GM19043 (cell line): ENCODE measurements around the gene DZIP1.

Experiments
- ATAC-seq: cut with Tn5 transposase; IDR thresholded peaks from one replicate; pipeline ENCODE4 v1.9.1; 2021; ENCODE audit warnings: low read depth; ENCODE audit not compliant: unreplicated experiment

DZIP1 gene

DNA sequence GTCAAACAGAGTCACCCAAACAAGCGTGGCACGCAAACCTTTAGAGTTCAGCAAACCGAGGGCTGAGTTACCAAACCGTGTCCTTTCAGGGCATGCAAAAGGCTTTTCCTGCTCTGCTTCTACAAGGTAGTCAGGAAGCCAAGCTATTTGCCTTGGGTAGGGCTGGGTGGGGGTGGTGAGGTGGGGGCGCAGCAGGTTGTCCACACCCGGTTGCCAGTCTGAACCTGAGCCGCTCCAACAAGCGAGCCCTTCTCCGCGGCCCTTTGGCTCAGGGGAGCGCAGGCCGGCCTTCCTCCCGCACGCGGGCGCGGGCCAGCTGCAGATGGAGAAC, 92.3 kb downstream of the DZIP1 start:
- no peak for ATAC-seq

DNA sequence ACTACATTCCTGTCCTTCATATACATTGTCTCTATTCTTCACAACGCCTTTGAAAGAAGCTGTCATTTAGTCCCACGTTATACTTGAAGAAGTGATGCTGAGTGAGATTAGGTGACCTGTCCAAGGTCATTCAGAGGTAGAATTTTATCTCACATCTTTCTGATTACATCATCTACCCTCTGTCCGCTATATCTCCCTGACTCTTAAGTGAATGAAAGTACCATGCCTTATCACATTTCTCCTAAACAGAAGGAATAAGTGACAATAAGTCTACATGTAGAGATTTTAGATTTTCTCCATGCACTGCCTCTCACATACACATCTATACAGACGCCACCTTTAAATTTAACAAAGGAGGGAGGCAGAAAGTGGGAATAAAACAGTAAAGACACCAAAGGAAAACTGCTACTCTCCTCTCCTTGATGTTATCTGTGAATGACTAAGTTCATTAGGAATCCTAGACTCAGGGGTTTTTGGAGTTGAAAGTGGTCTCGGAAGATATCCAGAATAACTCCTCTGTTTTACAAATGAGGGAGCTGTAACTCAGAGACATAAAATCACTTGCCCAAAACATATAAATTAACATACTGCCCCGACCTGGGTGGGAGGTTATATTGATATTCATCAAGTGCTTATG, 96.9 kb downstream of the DZIP1 start:
- ATAC-seq: no peak

DNA sequence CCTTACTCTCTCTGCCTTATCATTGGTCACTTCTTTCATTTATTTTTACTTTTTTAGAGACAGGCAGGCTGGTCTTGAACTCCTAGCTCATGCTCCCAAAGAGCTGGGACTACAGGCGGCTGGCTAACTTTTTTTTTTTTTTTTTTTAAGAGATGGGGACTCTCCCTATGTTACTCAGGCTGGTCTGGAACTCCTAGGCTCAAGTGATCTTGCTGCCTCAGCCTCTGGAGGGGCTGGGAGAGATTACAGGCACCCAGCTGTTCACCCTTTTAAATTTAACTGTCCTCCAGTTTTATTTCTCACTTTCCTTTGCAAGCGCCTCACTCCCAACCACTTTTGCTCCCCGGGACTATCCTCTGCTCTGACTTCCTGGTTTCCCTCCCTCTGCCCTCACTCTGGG, 97.6 kb downstream of the DZIP1 start:
- ATAC-seq: no peak

DNA sequence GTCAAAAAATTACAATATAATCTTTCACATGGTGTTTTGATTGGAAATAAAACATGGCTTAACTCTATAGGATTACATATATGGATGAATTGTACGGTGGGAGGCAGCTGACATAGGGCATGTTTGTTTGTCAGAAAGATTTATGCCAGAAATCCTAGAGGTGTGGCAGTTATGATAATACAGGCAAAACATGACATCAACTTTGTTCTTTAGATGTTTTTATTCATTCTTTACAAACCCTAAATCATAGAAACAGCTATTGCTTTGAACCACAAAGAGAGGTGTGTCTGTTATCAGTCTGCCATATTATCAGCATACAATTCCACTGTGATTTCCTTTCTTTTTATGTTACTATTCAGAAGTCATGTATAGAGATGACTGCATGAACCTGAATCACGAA, 100.2 kb downstream of the DZIP1 start:
- ATAC-seq: no peak

DNA sequence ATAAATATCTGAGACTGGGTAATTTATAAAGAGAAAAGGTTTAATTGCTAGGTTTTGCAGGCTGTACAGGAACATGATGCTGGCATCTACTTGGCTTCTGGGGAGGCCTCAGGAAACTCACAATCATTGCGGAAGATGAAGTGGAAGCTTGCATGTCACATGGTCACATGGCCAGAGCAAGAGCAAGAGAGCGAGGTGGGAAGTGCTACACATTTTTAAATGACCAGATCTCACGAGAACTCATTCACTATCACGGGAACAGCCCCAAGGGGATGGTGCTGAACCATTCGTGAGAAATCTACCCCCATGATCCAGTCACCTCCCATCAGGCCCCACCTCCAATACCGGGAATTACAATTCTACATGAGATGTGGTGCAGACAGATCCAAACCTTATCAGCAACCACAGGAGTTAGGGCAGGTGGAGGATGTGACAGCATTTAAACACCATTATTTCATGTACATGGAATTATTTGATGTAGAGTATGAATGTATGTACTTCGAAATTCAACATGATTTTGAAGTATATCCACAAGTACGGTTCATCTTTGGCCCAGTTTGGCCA, 102.5 kb downstream of the DZIP1 start:
- no peak for ATAC-seq

DNA sequence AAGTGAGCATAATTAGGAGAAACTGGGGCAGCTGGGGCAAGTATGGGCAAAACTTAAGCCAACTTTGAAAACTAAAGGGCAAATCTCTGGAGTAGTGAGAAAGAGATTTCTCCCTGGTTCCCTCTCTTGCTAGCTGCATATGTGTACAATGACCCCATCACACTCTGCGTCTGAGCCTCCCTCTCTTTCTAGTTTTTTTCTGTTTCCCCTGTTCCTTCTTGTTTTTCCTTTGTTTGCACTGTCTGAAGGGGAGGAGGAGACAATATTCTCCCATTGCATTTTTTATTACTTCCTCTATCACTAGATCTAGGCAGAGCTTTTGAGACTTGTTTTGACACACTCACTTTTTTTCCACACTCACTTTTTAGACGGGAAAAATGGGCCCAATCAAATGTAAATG, 103.2 kb downstream of the DZIP1 start:
- no peak for ATAC-seq

DNA sequence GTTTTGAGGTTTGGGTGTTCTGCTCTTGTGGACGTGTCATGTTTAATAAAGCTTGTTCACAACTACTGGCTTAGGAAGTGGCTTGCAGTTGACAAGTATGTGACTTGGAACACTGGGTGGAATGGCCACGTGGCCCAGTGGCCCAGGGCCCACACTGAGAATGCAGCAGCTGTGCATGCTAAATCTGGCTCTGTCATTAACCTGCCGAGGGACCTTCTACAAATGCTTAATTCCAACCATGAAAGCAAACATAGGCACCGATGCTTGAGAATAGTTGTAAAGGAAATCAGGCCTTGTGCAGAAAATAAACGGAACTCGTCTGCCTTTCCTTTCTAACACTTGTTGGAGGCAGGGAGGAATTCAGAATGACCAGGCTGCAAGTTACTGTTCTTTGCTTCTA, 103.6 kb downstream of the DZIP1 start:
- no peak for ATAC-seq

DNA sequence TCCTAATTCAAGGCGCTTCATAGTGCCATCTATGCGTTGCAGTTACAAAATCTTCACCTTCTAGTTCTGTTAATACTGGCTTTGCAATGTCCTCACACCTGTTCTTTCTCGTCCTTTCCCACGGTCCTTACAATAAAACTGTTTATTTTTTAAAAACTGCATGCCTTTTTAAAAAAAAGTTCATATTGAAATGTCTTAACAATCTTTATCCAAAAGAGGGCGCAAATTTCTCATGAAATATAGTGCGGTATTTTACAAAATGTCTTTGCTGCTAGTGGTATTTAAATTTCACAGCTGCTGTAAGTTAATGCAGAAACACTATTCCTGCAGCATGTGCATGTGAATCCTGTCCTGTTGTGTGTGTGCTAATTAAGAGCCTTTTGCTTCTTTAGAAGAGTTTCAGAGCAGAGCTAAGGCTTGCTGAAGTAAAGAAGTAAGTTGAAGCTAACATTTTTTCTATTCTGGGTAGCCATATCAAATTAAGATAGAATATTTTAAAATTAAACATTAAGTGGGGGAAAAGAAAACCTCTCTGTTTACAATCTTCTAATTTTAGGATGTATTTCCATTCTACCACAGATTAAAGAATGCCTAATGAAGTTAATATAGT, 107.8 kb downstream of the DZIP1 start:
- no peak for ATAC-seq

DNA sequence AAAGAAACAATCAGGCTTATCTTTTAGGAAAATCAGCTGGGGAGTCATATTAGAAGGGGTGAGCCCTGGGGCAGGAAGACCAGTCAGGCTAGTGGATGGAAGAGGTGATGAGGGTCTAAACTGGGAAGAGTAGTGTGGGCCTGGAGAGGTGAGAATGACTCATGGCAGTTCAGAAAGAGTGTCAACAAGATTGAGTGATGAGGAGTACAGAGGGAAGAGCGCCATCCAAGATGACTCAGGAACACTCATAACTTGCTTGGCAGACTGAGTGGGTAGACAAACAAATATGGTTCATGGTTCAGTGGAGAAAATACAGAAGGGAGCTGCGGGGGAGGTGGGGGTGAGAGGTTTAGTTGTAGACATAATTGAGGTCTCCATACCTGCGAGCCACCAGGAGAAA, 109.3 kb downstream of the DZIP1 start:
- no peak for ATAC-seq

DNA sequence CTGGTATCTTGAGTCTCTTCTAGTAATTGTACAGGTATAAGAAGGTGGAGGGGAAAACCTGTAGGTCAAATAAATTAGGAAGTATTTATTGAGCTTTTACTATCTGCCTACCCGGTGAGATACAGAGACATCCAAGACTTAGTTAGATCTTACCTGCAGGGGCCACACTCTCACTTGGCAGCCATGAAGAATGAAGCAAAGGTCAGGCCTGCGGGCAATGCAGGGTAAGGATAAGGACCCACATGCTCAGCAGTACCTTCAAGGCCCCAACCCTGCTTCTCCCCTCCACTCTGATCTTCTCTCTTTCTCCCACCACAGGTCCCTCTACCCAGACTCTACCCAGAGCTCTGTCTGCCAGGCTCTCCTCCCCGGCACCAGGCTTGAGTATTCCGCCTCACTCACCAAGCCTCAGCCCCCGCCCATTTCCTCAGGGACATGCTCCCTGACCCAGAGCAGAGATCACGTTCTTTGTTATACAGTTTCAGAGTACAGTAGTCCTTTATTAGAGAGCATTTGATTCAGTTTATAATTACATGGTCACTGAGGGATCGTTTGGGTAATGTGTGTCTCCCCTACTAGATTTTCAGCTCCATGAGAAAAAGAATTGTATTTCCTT, 110.9 kb downstream of the DZIP1 start:
- ATAC-seq: no peak

DNA sequence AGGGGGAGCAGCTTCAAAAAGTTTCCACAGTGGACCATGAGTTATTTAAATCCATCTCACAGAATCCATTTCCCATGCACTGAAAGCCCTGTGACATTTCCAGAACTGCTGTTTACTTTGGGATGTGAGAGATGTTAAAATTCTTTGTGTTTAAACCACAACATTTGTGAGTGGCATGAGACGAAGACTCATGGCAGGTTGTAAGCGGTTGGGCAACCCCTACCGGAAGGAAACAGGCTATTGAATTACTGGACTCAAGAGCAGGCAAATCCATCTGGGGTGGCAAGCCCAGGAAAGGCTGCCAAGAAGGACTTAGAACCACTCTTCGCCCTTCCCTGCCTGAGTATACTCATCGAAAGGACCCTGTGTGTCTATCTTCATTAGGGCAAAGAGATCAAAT, 114.3 kb downstream of the DZIP1 start:
- no peak for ATAC-seq
